ENCODE data around the gene LRRC4B. TPM values are rescaled to one million over a fixed set of nuclear protein-coding genes. Genes with fewer than 3 reads are reported as not detected.

LRRC4B gene
- total and polyA plus RNA-seq, 2 of the 13 experiments (the other 11 are each of a cell fraction or from before 2014, with no cell fraction given) = not detected

- in situ Hi-C loops (cut with HindIII; ENCODE audit: extremely low pct_ligation_motif_present, low pct_unique_long_range_greater_than_20kb) = no loop called here
- no peaks in the 10 kb centered on the region for H3K9me3 ChIP-seq (ENCODE audit: low read length)
- intact Hi-C loops (cut with micrococcal nuclease; ENCODE audit: unreplicated experiment) = no loop called here
- H3K4me3 ChIP-seq (replicated peaks in 1 of 3; ENCODE audit: insufficient read depth in 1 of 3, low read depth in 2 of 3, low read length in 3 of 3) = peak overlapping the region in 1 of 3 experiments; percentile 62; a peak in 1 of 6 replicates
- no peaks in the 10 kb centered on the region for H3K79me2 ChIP-seq (ENCODE audit: insufficient read depth, low read length)
- WGBS (ENCODE audit: low lambda C conversion rate) = 20% methylated on average over 22 of the region's 28 CpGs
- POLR2A ChIA-PET = interaction anchor here (0.7 kb wide), 1 partner anchor 12 kb away, joined by 5 read pairs; no protein-coding TSS in a partner anchor
- H3K36me3 ChIP-seq (replicated peaks in 1 of 2; ENCODE audit: control insufficient read depth in 1 of 2, insufficient read depth in 2 of 2, low read length in 2 of 2) = no peaks in the 10 kb centered on the region
- no peak for TF ChIP-seq ZNF576 (CRISPR knock-in tag; IDR thresholded peaks at IDR 0.05)
- TF ChIP-seq ZNF12 (CRISPR knock-in tag; IDR thresholded peaks at IDR 0.05) = no peak
- no peak for TF ChIP-seq ZNF652 (CRISPR knock-in tag; IDR thresholded peaks at IDR 0.05; ENCODE audit: borderline replicate concordance, low read depth)
- peak overlapping the region; percentile 84; the same call in 1 of the 2 replicates for H3K4me2 ChIP-seq (ENCODE audit: low read depth, low read length)
- FAIRE-seq (no peak), ATAC-seq (peak; percentile 33), DNase-seq (ENCODE audit: low spot score) (no peak)
- BruUV-seq (replicated peaks) = no TSS peak
- no peaks in the 10 kb centered on the region for H4K20me1 ChIP-seq (ENCODE audit: insufficient read depth, low read length)
- H3K4me1 ChIP-seq (ENCODE audit: insufficient read depth, low read length) = peaks cover 13% of the 10 kb centered on the region
- no peak overlapping the region for H3K9ac ChIP-seq (ENCODE audit: insufficient read depth, low read depth, low read length)
- no peak overlapping the region for H3K27ac ChIP-seq (ENCODE audit: extremely low read length, insufficient read depth, low read length)
- no peak overlapping the region for H2AFZ ChIP-seq (ENCODE audit: low read length)
- peaks cover 1 to 17% of the 10 kb centered on the region in 2 experiments; a peak in 3 of 5 replicates for H3K27me3 ChIP-seq (ENCODE audit: control insufficient read depth in 1 of 2, insufficient read depth in 2 of 2, low read length in 2 of 2)
- CTCF ChIA-PET (ENCODE audit: low intra/inter-chr PET ratio, low total read pairs) = interaction anchor here (1.4 kb wide), 1 partner anchor 18 kb away, joined by 9 read pairs; no protein-coding TSS in a partner anchor
Observed at GRCh38 chr19:50555450-50556281, 12.6 kb downstream of the LRRC4B start.

GRCh38 chr19:50555033-50555432 lies 13.2 kb downstream of the LRRC4B start:
- H3K4me1 ChIP-seq (ENCODE audit: insufficient read depth, low read length) = peaks cover 13% of the 10 kb centered on the region
- POLR2A ChIA-PET = no interaction called here
- no peaks in the 10 kb centered on the region for H3K36me3 ChIP-seq (replicated peaks in 1 of 2; ENCODE audit: control insufficient read depth in 1 of 2, insufficient read depth in 2 of 2, low read length in 2 of 2)
- no peak overlapping the region for H2AFZ ChIP-seq (ENCODE audit: low read length)
- no peak overlapping the region for H3K9ac ChIP-seq (ENCODE audit: insufficient read depth, low read depth, low read length)
- FAIRE-seq = no peak
- intact Hi-C loops (cut with micrococcal nuclease; ENCODE audit: unreplicated experiment) = no loop called here
- no peaks in the 10 kb centered on the region for H3K9me3 ChIP-seq (ENCODE audit: low read length)
- WGBS (ENCODE audit: low lambda C conversion rate) = 68% methylated on average over 6 of the region's 12 CpGs
- H3K79me2 ChIP-seq (ENCODE audit: insufficient read depth, low read length) = no peaks in the 10 kb centered on the region
- no peak for DNase-seq (ENCODE audit: low spot score)
- H4K20me1 ChIP-seq (ENCODE audit: insufficient read depth, low read length) = no peaks in the 10 kb centered on the region
- no peak overlapping the region for H3K4me3 ChIP-seq (replicated peaks in 1 of 3; ENCODE audit: insufficient read depth in 1 of 3, low read depth in 2 of 3, low read length in 3 of 3)
- TF ChIP-seq MTA1 (CRISPR knock-in tag; IDR thresholded peaks at IDR 0.05; ENCODE audit: borderline replicate concordance) (no peak), ZNF629 (CRISPR knock-in tag; conservative IDR thresholded peaks at IDR 0.05) (peak; percentile 63)
- H3K4me2 ChIP-seq (ENCODE audit: low read depth, low read length) = no peak overlapping the region
- peaks cover 1 to 23% of the 10 kb centered on the region in 2 experiments; a peak in 3 of 5 replicates for H3K27me3 ChIP-seq (ENCODE audit: control insufficient read depth in 1 of 2, insufficient read depth in 2 of 2, low read length in 2 of 2)
- CTCF ChIA-PET (ENCODE audit: low intra/inter-chr PET ratio, low total read pairs) = no interaction called here
- BruUV-seq (replicated peaks) = no TSS peak
- ATAC-seq = no peak
- in situ Hi-C loops (cut with HindIII; ENCODE audit: extremely low pct_ligation_motif_present, low pct_unique_long_range_greater_than_20kb) = no loop called here
- H3K27ac ChIP-seq (ENCODE audit: extremely low read length, insufficient read depth, low read length) = no peak overlapping the region

Data from HepG2 (cell line).